Ammon's horn (tissue), 1 donor: ENCODE data around the gene MREG.

Experiments used
- DNase-seq: peaks from one replicate; pipeline ENCODE4 v3.0.0-alpha.2; 2016; ENCODE audit warnings: low spot score

Gene MREG, protein sequence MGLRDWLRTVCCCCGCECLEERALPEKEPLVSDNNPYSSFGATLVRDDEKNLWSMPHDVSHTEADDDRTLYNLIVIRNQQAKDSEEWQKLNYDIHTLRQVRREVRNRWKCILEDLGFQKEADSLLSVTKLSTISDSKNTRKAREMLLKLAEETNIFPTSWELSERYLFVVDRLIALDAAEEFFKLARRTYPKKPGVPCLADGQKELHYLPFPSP

GRCh38 chr2:216013080-216013909 lies at the start of gene MREG:
Gene MREG, minus strand, starts transcription at chr2:216013551. Its CDS starts 224 bp downstream, at chr2:216013327.
- DNase-seq: peak; percentile 71

DNA sequence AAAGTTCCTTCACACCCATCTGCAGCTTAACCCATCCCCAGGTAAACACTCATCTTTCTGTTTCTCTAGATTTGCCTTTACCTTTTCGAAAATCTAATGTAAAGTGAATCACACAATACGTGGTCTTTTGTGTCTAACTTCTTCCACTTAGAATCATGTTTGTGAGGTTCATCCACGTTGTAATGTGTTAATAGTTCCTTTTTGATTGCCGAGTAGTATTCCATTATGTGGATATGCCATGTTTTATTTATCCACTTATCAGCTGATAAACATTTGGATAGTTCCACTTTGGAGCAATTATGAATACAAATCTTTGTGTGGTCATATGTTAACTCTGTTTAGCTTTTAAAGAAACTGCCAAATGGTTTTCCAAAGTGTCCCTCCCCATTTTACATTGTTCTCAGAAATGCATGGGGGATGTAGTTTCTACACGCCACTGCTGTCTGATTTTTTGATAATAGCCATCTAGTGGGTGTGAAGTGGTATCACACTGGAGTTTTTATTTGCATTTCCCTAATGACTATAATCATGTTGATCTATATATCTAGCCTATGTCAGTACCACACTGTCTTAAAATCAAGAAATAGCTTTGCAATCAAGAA lies 46.0 kb upstream of the MREG start:
- DNase-seq: no peak

DNA sequence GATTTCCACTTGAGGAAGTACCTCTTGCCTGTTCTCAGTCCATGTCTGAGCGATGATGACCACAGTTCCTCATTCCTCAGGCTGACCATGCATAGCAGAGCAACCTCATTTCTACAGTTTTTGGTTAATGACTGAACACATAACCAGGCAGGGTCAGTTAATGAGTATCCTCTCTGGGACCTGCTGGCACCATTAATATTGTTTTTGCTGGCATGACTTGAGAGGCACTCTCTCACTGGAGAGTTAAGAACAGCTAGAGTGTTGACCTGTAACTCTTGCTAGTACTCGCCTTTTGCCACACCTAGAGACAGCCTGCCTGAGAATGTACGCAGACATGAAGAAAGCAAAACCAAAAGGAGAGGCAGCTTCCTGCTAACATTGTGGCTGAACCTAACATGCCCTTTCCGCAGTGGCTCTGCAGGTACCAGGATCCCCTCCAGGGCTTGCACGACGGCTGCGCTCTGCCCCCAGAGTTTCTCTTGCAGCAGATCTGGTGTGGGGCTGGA lies 44.4 kb upstream of the MREG start:
- DNase-seq: peak; percentile 54

DNA sequence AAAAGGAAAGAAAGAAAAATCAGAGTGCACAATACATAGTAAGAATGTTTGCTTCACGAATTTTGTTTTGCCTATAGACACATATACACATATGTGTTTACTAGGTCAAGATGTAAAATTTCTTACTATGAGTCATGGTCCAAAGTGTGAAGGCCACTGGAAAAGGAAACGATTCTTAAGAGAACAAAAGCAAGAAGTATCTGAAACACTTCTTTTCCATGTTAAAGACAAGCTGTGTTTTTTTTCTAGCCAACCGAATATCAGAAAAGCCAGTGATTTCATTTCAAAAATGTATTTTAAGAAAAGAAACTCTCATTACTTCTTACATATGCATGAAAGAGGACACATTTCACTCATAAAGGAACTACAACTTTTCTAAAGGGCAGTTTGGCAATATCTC lies 43.4 kb upstream of the MREG start:
- DNase-seq: no peak

GRCh38 chr2:216055680-216056079 lies 42.3 kb upstream of the MREG start:
- no peak for DNase-seq

- DNase-seq: no peak
Observed at GRCh38 chr2:216052420-216052819, 39.1 kb upstream of the MREG start.

DNA sequence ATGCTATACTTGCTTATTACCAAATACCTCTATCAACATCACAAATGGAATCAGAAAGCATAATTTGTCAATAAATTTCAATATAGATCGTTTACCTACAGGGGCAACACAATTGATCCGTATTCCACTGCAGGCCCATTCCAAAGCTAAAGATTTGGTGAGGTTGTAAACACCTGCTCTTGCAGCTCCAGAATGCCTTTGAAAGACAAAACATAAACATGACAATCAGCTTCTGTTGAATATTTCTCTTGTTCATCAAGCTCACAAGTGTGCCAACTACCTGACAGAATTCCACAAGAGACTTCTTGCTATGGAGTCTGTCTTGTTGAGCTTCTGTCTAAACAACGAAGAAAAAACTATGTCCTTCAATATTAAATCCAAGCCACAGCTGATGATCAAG lies 38.0 kb upstream of the MREG start:
- no peak for DNase-seq

DNA sequence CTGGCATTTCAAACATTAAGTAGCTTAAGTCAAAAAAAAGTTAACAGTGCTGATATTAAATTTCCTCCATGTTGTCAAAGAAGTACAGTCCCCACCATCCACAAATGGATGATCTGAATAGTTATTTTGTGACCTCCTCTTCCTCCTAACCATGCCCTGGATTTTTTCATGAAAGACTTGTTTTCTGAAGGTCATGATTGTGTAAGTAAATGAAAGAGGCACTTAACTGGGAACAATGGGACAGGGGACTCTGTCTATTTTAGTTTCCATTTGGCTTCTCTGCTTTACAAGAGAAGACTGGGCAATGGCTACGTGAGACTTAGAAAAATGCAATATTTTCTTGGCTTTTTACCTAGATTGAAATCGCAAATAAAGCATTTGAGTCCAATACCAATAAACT lies 36.1 kb upstream of the MREG start:
- no peak for DNase-seq

GRCh38 chr2:216047397-216047796 lies 34.0 kb upstream of the MREG start:
- DNase-seq: no peak

DNA sequence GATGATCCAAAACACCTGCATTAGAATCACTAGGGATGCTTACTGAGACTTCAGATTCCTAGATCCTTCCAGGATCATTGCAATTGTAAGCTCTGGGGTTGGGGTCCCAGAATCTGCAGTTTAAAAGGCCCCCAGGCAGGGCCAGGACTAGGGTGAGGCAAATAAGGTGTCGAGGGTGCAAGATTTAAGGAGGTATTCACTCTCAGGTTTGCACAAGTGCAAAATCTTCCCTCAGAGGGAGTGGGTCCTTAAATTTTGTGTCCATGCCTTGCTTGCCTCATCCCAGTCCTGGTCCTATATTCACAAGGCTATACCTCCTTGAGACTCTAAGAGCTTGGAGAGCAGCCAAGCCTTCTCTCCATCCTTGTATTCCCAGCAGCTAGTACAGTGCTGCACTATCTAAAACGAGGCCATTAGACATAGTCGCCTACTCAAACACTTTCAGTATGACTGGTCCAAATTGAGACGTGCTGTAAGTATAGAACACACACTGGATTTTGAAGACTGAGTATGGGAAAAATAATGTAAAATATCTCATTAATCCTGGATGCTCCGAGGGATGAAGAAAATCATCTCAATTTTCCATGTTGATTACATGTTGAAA lies 31.6 kb upstream of the MREG start:
- no peak for DNase-seq

- DNase-seq: no peak
Observed at GRCh38 chr2:216043949-216044348, 30.6 kb upstream of the MREG start.

DNA sequence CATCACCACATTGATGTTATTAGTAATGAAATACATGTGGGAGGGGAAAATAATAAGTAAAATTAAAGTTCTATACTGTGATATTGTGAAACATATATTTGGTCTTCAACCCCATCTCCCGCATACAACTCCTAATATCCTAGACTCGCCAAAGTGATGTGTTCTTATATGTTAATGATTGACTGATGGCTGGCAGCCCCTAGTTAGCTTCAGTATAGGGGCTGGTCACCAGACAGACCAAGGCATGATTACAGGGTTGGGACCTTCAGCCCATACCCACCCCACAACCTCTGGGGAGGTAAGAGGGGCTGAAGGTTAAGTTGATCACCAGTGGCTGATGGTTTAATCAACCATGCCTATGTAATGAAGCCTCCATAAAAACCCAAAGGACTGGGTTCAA lies 28.1 kb upstream of the MREG start:
- no peak for DNase-seq

DNA sequence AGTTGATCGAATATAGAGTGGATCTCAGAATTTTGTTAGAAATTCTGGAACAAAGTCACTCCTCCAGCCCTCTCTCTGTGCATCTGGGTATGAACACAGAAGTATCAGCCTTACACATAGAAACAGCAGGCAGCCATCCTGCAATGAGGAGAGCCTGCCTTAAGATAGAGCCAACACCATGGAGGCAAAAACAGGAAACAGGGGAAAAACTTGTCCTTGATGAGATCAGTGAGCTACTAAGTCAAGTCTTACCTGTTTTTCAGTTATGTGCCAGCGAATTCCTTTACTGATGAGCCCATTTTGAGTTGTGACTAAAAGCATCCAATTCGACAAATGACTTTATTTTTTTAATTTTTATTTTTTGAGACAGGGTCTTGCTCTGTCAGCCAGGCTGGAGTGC lies 26.6 kb upstream of the MREG start:
- no peak for DNase-seq

- DNase-seq: peak; percentile 75
Observed at GRCh38 chr2:216034065-216034464, 20.7 kb upstream of the MREG start.

GRCh38 chr2:216033403-216033802 lies 20.1 kb upstream of the MREG start:
- DNase-seq: no peak

DNA sequence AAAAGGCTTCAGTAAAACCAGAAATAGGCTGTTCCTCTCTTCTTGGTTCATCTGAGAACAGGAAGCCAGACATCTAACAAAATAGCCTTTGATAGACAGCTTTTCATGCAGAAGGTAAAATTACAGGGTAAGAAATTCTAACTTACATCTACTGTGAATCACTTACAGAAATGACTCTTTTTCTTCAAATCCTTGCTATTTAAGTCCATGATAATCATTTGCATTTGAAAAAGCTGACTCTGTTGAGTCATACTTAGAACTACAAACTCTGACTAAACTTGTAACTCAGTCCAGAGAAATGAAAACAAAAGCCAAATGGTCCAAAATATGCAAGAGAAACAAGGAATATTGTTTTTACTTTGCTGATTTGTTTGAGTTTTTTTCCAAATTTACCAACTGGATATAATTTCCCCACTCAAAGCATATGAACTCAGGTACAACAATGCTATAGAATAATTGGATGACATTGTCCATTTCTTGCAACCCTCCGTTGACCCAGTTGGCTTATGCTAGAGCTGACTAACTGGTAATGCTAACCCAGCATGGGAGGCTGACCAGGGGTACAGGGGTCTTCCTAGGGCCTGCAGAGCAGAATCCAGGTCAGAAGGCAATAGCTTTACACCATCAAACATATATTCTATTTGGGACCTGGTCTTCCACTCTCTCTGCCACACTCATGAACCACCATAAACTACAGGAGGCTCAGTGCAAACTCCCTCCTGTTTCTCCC lies 18.8 kb upstream of the MREG start:
- DNase-seq: no peak

DNA sequence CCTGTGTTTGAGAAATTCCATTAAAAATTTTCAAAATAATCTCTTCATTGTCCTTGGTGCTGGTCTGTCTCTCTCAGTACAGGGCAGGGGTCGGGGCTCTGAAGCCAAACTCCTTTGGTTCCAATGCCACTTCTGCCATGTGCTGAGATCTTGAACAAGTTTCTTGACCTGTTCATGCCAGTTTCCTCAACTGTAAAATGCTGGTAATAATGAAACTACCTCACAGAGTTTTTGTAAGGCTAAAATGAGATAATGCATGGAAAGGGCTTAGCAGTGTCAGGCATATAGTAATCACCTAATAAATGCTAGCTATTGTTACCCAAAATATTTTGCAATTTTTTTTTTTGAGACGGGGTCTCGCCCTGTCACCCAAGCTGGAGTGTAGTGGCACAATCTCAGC lies 16.9 kb upstream of the MREG start:
- DNase-seq: no peak

DNA sequence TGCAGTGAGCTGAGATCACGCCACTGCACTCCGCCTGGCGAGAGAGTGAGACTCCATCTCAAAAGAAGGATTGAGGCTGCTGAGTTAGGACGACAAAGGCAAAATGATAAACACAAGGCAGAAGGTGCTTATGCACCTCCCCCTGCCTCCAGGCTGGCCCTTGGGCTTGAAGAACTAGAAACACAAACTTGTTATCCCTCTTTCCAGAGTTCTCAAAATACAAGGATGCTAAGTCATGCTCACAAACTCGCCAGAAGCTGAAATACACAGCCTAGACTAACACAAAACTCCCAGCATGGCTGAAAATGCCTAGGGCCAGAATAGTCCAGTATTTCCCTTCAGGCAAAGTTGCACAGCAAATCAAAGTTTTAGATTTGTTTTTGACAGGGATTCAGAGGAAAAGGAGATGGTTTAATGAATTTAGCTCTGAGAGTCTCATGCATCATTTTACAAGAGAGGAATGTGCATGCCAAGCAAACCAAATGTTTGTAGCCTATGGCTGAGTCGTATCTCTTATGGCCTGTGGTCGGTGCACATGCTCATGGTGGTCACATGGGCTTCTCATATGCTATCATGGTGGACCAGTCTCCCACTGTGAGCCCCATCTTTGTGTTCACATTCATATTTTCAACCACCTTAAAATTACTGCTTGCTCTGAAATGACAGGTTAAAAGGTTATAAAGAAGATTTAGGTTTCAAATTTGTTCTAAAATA lies 16.2 kb upstream of the MREG start:
- DNase-seq: no peak

DNA sequence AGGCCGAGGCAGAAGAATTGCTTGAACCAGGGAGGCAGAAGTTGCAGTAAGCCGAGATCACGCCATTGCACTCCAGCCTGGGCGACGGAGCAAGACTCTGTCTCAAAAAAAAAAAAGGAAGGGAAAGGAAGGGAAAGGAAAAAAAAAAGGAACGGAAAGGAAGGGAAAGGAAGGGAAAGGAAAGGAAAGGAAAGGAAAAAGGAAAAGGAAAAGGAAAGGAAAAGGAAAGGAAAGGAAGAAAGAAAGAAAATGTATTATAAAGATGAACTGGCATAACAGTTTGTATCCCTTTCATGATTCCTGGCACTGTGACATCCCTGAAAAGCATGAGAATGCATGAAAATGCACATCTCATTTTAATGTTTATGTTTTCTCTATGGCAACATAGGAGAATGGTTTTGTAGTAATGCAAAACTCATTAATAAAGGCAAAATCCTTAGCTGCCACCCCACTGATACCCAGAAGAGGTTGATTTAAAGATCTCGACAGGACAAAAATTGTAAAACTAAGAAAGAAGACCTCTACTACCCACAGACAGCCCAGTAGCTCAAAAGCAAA lies 11.5 kb upstream of the MREG start:
- no peak for DNase-seq

- DNase-seq: peak; percentile 63
Observed at GRCh38 chr2:216023055-216023648, 9.8 kb upstream of the MREG start.
